Measurements from ENCODE around the gene P2RY6.

P2RY6 gene

GRCh38 chr11:73340164-73340563 is 68.0 kb downstream of the P2RY6 start:
- DNase-seq, result no peak

- DNase-seq, result no peak
These were observed 70.5 kb downstream of the P2RY6 start for GRCh38 chr11:73342633-73343032.

GRCh38 chr11:73343076-73343873 is 71.1 kb downstream of the P2RY6 start:
- no peak for DNase-seq

GRCh38 chr11:73344191-73344607 is 72.1 kb downstream of the P2RY6 start:
- DNase-seq, result no peak

- DNase-seq, result no peak
These were observed 73.5 kb downstream of the P2RY6 start for GRCh38 chr11:73345481-73346160.

- DNase-seq, result no peak
These were observed 74.2 kb downstream of the P2RY6 start for GRCh38 chr11:73346186-73346935.

GRCh38 chr11:73347067-73347466 is 74.9 kb downstream of the P2RY6 start:
- no peak for DNase-seq

Measured in NCI-H1105 (cell line).